ENCODE data around the gene DCC.

GRCh38 chr18:52312346-52312745 lies 27.7 kb upstream of the DCC start:
- TF ChIP-seq POLR2A (IDR thresholded peaks at IDR 0.05) (no peak), EP300 (IDR thresholded peaks at IDR 0.05) (no peak)
- TF ChIP-seq, protein P1, sequence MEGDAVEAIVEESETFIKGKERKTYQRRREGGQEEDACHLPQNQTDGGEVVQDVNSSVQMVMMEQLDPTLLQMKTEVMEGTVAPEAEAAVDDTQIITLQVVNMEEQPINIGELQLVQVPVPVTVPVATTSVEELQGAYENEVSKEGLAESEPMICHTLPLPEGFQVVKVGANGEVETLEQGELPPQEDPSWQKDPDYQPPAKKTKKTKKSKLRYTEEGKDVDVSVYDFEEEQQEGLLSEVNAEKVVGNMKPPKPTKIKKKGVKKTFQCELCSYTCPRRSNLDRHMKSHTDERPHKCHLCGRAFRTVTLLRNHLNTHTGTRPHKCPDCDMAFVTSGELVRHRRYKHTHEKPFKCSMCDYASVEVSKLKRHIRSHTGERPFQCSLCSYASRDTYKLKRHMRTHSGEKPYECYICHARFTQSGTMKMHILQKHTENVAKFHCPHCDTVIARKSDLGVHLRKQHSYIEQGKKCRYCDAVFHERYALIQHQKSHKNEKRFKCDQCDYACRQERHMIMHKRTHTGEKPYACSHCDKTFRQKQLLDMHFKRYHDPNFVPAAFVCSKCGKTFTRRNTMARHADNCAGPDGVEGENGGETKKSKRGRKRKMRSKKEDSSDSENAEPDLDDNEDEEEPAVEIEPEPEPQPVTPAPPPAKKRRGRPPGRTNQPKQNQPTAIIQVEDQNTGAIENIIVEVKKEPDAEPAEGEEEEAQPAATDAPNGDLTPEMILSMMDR (IDR thresholded peaks at IDR 0.05), result no peak

Measured in tibial nerve (tissue), 4 donors.